Measurements from ENCODE around the gene FANK1.

GRCh38 chr10:126016882-126017281 lies 120.5 kb downstream of the FANK1 start:
- TF ChIP-seq NRF1 (IDR thresholded peaks at IDR 0.05; ENCODE audit: low read depth, low read length), result no peak
- TF ChIP-seq, protein P1, sequence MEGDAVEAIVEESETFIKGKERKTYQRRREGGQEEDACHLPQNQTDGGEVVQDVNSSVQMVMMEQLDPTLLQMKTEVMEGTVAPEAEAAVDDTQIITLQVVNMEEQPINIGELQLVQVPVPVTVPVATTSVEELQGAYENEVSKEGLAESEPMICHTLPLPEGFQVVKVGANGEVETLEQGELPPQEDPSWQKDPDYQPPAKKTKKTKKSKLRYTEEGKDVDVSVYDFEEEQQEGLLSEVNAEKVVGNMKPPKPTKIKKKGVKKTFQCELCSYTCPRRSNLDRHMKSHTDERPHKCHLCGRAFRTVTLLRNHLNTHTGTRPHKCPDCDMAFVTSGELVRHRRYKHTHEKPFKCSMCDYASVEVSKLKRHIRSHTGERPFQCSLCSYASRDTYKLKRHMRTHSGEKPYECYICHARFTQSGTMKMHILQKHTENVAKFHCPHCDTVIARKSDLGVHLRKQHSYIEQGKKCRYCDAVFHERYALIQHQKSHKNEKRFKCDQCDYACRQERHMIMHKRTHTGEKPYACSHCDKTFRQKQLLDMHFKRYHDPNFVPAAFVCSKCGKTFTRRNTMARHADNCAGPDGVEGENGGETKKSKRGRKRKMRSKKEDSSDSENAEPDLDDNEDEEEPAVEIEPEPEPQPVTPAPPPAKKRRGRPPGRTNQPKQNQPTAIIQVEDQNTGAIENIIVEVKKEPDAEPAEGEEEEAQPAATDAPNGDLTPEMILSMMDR (IDR thresholded peaks at IDR 0.05), result no peak
- no peak for TF ChIP-seq TAF1 (IDR thresholded peaks at IDR 0.05; ENCODE audit: borderline replicate concordance, low read depth, low read length)
- no peak for TF ChIP-seq CHD2 (IDR thresholded peaks at IDR 0.05; ENCODE audit: low read length, partially characterized antibody)
- no peak for TF ChIP-seq SIN3A (IDR thresholded peaks at IDR 0.05; ENCODE audit: borderline replicate concordance, low read depth, low read length)
- no peak for TF ChIP-seq RCOR1 (IDR thresholded peaks at IDR 0.05; ENCODE audit: low read length)
- TF ChIP-seq FOXM1 (IDR thresholded peaks at IDR 0.05; ENCODE audit: low read depth), result no peak
- no peak for TF ChIP-seq POLR2AphosphoS5 (IDR thresholded peaks at IDR 0.05; ENCODE audit: low read depth, low read length)
- TF ChIP-seq, protein P2, sequence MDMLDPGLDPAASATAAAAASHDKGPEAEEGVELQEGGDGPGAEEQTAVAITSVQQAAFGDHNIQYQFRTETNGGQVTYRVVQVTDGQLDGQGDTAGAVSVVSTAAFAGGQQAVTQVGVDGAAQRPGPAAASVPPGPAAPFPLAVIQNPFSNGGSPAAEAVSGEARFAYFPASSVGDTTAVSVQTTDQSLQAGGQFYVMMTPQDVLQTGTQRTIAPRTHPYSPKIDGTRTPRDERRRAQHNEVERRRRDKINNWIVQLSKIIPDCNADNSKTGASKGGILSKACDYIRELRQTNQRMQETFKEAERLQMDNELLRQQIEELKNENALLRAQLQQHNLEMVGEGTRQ (IDR thresholded peaks at IDR 0.05; ENCODE audit: borderline replicate concordance, low read depth, low read length), result no peak

Data from SK-N-SH (cell line).